Cardiac muscle cell (in vitro differentiated cells and primary cell): ENCODE measurements around the gene RNGTT. TPM values are rescaled to one million over a fixed set of nuclear protein-coding genes. Genes with fewer than 3 reads are reported as not detected.

ENCODE experiments used
- DNase-seq, 2 donors: peaks; one replicate each; pipeline versions ENCODE4 v3.0.0 to v3.0.0-alpha.2; 2010 to 2017; ENCODE audit warnings: low read depth in 1 of 2, low spot score in 1 of 2
- H3K27ac ChIP-seq: fragments of 200-600 bp; sonication (generic); 2 replicates; pipeline ENCODE4 v1.5.1; 2016
- H3K27me3 ChIP-seq: fragments of 200-600 bp; sonication (generic); 2 replicates; pipeline ENCODE4 v1.6.0; 2016; ENCODE audit warnings: control low read depth
- H3K36me3 ChIP-seq: fragments of 200-600 bp; sonication (generic); 2 replicates; pipeline ENCODE4 v1.5.1; 2016; ENCODE audit warnings: control low read depth
- H3K4me1 ChIP-seq: fragments of 200-600 bp; sonication (generic); 2 replicates; pipeline ENCODE4 v1.8.1; 2017; ENCODE audit warnings: low read depth, mild to moderate bottlenecking, mixed run types
- H3K4me3 ChIP-seq: fragments of 200-600 bp; sonication (generic); 2 replicates; pipeline ENCODE4 v1.5.1; 2016; ENCODE audit warnings: mild to moderate bottlenecking
- H3K9me3 ChIP-seq: fragments of 200-600 bp; sonication (generic); 2 replicates; pipeline ENCODE4 v1.5.1; 2017; ENCODE audit warnings: low read depth, mild to moderate bottlenecking, control low read depth
- CTCF ChIP-seq: IDR thresholded peaks from 2 replicates; pipeline ENCODE4 v1.5.1; 2012; ENCODE audit warnings: low read depth, mild to moderate bottlenecking, low read length
- polyA plus RNA-seq: library from polyadenylated mRNA; unstranded; fragments of >200 nt; fragmentation: Nextera tagmentation; extraction: Ambion mirVana; gene quantifications from 2 replicates; pipeline ENCODE4 v1.2.1, GENCODE V29; 2016
- total RNA-seq: library from RNA; depleted of rRNA; stranded (reverse); fragments of >200 nt; gene quantifications from 2 replicates; pipeline ENCODE4 v1.2.3, GENCODE V29; 2016

The RNGTT gene
- total and polyA plus RNA-seq, 2 experiments from 2014 or later: 10.9 to 12.5 TPM

GRCh38 chr6:88616380-88616779 is 347.0 kb downstream of the RNGTT start:
- no peaks in the 10 kb centered on the region for H3K9me3 ChIP-seq
- DNase-seq: no peak
- H3K4me1 ChIP-seq: no peaks in the 10 kb centered on the region
- no peak overlapping the region for H3K4me3 ChIP-seq
- no peak overlapping the region for H3K27ac ChIP-seq
- H3K36me3 ChIP-seq: no peaks in the 10 kb centered on the region
- TF ChIP-seq CTCF: no peak
- no peaks in the 10 kb centered on the region for H3K27me3 ChIP-seq

- TF ChIP-seq CTCF: no peak
- no peak for DNase-seq
- Histone ChIP-seq H3K4me3 (no peak overlapping the region), H3K36me3 (no peaks in the 10 kb centered on the region), H3K9me3 (no peaks in the 10 kb centered on the region), H3K27ac (no peak overlapping the region), H3K4me1 (no peaks in the 10 kb centered on the region), H3K27me3 (no peaks in the 10 kb centered on the region)
Measured at GRCh38 chr6:88614316-88614877, 349.0 kb downstream of the RNGTT start.

GRCh38 chr6:88612631-88613030 is 350.8 kb downstream of the RNGTT start:
- H3K9me3 ChIP-seq: no peaks in the 10 kb centered on the region
- H3K27me3 ChIP-seq: no peaks in the 10 kb centered on the region
- H3K27ac ChIP-seq: no peak overlapping the region
- TF ChIP-seq CTCF: no peak
- no peak overlapping the region for H3K4me3 ChIP-seq
- H3K4me1 ChIP-seq: no peaks in the 10 kb centered on the region
- DNase-seq: no peak
- H3K36me3 ChIP-seq: no peaks in the 10 kb centered on the region

GRCh38 chr6:88611721-88612120 is 351.7 kb downstream of the RNGTT start:
- Histone ChIP-seq H3K4me3 (no peak overlapping the region), H3K36me3 (no peaks in the 10 kb centered on the region), H3K4me1 (no peaks in the 10 kb centered on the region), H3K27me3 (no peaks in the 10 kb centered on the region), H3K9me3 (no peaks in the 10 kb centered on the region), H3K27ac (no peak overlapping the region)
- no peak for TF ChIP-seq CTCF
- peak in 1 of 2 donors; percentile 2 for DNase-seq

- DNase-seq: no peak
- Histone ChIP-seq H3K27me3 (no peaks in the 10 kb centered on the region), H3K27ac (no peak overlapping the region), H3K4me1 (no peaks in the 10 kb centered on the region), H3K4me3 (no peak overlapping the region), H3K36me3 (no peaks in the 10 kb centered on the region), H3K9me3 (no peaks in the 10 kb centered on the region)
- no peak for TF ChIP-seq CTCF
Measured at GRCh38 chr6:88609983-88610382, 353.4 kb downstream of the RNGTT start.
